H54 (cell line): Measurements from ENCODE around the gene CYP4F3.
"Not testable (repeated sequence)": the region's sequence is repeated elsewhere in the genome, so short reads cannot be mapped to it uniquely, and the experiment has no call there.

Source experiments
- DNase-seq: peaks from one replicate; pipeline ENCODE4 v3.0.0; 2011; ENCODE audit warnings: low spot score, mixed read lengths; ENCODE audit not compliant: insufficient read length
- FAIRE-seq: peaks from 3 replicates; lab custom pipeline; 2011; peaks lifted over from hg19 to GRCh38; lab: Jason Lieb, UNC
- POLR2A ChIP-seq: IDR thresholded peaks from 2 replicates; pipeline ENCODE4 v1.6.1; 2011; ENCODE audit warnings: low read depth, mild to moderate bottlenecking, low read length

CYP4F3 gene

DNA sequence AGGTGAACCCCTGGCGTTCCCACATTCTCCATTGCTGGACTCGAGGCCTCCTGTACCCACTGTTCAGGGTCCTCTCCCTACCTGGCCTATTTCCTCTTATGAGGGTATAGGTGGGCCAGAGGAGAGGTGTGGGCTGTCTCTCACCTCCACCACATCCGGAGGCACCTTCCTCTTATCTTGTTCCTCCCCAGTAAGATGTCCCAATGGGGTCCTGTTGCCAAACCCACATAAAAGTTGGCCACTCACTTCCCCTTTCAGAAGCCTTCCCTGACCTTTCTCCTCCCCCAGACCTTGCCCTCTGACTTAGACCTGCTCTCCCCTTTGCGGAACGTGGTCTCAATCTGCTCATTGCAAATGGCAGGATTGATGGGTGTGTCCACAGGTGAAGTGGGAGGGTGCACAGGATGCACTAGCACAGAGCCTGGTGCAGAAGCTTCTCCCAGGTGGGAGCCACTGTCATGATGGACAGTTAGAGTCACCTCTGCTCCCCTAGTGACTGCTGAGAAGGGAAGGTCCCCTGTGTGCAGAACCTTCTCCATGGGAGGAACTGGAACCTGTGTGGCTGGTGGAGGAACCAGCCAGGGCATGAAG is 1.3 kb downstream of the CYP4F3 start:
- no peak for TF ChIP-seq POLR2A
- no peak for DNase-seq
- FAIRE-seq, result no peak

DNA sequence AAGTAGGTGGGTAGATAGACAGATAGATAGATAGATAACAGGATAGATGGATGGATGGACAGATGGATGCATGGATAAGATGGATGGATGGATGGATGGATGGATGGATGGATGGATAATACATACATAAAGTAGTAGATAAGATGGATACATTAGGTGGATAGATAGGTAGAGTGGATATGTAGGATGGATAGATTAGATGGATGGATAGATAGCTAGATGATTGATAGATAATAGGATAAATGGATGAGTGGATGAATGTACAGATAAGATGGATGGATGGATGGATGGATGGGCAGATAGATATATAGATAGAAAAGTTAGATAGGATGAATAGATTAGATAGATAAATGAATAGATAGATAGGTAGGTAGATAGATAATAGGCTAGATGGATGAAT is 2.1 kb downstream of the CYP4F3 start:
- no peak for TF ChIP-seq POLR2A
- FAIRE-seq (no peak), DNase-seq (no peak)

DNA sequence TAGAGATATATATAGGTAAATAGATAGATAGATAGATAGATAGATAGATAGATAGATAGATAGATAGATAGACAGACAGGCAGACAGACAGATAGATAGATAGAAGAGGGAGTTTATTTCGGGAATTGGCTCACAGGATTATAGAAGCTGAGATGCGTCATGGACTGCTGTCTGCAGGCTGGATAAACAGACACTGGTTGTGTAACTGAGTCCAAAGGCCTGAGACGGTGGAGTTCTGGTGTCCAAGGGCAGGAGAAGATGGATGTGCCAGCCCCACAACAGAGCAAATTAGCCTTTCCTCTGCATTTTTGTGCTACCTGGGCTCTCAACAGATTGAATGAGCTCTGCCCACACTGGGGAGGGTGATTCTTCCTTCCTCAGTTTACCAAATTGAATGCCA is 2.7 kb downstream of the CYP4F3 start:
- no peak for FAIRE-seq
- no peak for TF ChIP-seq POLR2A

DNA sequence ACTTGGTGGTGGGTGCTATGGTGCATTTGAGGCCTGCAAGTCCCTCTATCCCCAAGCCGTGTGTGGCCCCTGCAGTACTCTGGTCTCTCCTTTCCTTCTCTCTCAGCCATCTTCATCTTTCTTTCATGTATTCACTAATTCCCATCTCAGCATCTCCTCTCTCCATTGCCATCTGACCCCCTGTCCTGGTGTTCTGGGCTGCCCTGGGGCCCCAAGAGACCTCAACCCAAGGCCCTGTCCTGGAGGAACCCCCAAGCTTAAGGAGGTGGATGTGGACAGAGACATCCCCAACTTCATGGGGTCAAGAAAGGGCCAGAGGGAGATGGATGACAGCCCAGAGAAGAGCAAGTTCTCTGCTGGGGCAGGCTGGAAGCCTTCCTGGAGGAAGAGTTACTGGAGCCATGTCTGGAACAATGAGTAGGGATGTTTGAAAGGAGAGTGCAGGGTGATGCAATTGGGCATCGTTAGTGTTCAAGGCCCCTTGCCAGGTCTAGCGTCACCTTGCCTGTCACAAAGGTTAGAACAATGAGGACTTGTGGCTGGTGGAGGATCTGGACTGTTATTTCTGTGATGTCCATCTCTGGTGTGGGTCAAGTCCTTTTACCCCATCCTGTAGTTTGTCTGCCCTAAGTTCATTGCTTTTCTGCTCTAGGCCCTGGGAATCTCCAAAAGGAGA is 3.5 kb downstream of the CYP4F3 start:
- TF ChIP-seq POLR2A, result no peak
- no peak for FAIRE-seq
- DNase-seq, result no peak

More for the DNA sequence above, 2.7 kb downstream of the CYP4F3 start:
- DNase-seq, result no peak

DNA sequence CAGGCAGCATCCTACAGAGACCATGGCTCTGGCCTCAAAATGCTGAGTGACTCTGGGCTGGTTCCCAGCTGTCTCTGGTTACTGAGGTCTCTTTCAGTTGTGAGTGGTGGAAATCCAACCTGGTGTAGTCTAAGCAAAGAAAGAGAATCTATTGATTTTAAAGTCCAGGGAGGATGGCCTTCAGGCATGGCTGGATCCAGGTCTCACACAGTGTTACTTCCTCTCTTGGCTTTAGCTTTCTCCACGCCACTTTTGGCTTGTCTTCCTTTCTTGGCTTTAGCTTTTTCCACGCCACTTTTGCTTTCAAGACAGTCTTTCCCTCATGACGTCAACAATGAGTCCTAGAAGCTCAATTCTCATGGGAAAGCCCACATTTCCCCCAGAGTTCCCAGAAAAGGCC is 4.1 kb downstream of the CYP4F3 start:
- FAIRE-seq, result no peak
- TF ChIP-seq POLR2A, result no peak
- no peak for DNase-seq

DNA sequence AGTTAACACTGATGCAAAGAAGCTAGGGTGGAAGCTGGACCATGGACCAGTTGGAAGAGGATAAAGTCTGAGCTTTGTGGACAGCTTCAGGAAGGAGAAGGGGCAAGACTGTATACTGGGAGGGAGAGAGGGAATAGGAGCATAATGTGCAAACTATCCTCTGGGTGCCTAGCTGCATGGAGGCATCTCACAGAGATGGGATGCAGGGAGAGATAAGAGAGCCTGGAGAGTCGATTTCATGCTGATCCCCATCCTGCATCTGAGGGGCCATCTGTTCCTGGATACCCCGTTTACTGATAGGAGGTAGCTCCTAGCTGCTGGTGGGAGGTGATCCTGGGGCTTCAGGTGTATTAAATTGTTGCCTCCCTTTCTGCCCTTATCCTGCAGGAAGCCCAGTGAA is 8.8 kb downstream of the CYP4F3 start:
- FAIRE-seq (no peak), DNase-seq (no peak)
- TF ChIP-seq POLR2A, result no peak

DNA sequence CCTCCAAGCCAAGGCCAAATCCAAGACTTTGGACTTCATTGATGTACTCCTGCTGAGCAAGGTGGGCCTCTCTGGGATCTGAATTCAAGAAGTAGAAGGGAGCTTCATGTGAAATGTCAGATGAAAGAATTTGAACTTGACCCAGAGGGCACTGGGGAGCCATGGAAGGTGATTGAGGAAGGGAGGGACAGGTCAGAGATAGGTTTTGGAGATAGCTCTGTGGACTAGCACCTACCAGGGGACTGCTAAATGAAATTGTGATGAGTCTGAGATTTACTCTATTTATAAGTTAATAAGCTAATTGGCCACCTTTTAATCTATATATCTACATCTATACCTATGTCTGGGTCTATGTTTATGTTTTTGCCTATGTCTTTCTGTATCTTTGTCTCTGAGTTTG is 9.4 kb downstream of the CYP4F3 start:
- not testable (repeated sequence) for DNase-seq, FAIRE-seq

DNA sequence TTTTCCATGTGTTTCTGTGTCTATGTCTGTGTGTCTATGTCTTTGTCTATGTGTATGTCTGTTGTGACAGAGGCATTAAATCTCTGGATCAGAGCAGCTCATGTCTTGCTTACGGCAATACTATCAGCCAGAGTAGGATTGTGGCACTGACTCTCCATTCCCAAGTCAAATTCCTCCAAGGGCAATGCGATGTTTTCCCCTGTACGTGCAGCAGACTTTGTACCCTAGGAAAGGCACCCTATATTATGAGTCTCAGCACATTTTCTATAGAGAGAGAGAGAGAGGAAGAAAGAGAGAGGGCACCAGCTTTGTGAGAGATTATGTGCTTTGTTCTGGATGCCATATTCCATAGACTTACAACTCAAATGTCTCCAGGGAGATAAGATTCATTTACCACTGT is 11.1 kb downstream of the CYP4F3 start:
- DNase-seq (no peak), FAIRE-seq (no peak)
- TF ChIP-seq POLR2A, result no peak

DNA sequence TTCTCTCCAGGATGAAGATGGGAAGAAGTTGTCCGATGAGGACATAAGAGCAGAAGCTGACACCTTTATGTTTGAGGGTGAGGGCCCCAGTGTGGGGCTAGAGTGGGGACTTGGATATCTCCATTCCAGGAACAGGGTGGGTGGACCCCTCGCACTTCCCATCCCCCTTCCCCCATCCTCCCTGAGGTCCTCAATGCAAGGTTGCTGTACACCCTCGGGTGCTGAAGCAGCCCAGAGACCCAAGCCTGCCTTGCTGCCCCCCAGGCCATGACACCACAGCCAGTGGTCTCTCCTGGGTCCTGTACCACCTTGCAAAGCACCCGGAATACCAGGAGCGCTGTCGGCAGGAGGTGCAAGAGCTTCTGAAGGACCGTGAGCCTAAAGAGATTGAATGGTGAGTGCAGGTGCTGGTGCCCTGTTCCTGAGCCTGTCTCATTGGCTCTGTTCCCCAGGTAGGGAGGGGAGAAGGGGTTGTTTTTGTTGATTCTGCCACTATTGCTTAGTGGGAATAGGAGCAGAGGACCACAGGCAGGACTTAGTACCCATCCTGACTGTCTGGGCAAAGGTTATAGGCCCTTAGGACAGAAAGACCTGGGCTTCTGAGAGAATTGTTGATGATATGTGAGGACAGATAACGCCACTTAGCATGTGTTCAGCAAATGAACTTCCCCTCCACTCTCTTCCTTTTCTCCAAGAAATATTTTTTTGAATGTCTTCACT is 12.0 kb downstream of the CYP4F3 start:
- FAIRE-seq (no peak), DNase-seq (no peak)
- no peak for TF ChIP-seq POLR2A

DNA sequence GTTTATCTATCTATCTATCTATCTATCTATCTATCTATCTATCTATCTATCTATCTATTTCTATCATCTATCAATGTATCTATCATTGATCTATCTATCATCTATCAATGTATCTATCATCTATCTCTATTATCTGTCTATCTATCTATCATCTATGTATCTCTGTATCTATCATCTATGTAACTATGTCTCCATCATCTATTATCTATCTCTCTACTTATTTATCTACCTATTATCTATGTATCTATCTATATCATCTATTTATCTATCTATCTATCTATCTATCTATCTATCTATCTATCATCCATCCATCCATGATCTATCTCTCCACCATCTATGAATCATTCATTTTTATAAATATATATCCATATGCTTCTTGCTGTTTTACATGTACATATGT is 15.8 kb downstream of the CYP4F3 start:
- FAIRE-seq, result no peak

DNA sequence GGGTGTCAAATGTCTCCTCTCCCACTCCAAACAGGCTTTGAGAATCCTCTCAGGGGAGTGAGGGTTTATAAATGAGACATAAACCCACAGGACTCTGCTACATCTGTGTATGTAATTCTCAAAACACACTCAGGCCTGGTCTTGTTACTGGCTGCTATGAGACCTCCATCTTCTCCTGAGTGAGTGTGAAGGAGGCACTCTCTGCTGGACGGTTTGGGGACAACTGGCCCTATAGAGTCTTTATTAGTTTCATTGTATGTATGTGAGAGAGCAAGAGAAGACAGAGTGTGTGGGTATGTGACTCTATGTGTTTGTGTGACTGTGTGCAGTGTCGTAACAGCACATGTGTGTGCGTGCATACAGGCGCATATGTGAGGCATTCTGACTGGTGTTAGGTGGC is 22.6 kb downstream of the CYP4F3 start:
- no peak for DNase-seq
- no peak for TF ChIP-seq POLR2A
- FAIRE-seq, result no peak

More for the DNA sequence above, 15.8 kb downstream of the CYP4F3 start:
- no peak for DNase-seq
- TF ChIP-seq POLR2A, result no peak

DNA sequence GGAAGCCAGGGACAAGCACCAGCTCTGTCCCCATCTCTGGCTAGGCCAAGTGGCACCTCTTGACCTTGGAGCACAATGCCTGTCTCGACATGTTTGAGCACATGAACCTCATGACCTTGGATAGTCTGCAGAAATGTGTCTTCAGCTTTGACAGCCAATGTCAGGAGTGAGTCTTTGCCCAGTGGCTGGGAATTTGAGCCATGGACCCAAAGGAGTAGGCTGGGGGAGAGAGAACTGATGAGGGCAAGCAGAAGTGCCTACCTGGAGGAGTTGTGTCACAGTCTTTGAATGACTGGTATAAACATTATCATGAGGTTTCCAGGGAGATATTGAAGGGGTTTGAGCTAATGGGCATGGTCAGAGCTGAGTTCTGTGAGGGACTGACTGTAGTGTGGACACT is 25.5 kb downstream of the CYP4F3 start:
- no peak for TF ChIP-seq POLR2A
- DNase-seq, result no peak
- FAIRE-seq, result no peak

DNA sequence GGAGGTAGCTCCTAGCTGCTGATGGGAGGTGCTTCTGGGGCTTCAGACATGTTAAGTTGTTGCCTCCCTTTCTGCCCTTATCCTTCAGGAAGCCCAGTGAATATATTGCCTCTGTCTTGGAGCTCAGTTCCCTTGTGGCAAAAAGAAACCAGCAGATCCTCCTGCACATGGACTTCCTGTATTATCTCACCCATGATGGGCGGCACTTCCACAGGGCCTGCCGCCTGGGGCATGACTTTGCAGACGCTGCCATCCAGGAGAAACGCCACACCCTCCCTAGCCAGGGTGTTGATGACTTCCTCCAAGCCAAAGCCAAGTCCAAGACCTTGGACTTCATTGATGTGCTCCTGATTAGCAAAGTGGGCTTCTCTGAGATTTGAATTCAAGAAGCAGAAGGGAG is 26.2 kb downstream of the CYP4F3 start:
- DNase-seq, result no peak
- FAIRE-seq, result no peak

DNA sequence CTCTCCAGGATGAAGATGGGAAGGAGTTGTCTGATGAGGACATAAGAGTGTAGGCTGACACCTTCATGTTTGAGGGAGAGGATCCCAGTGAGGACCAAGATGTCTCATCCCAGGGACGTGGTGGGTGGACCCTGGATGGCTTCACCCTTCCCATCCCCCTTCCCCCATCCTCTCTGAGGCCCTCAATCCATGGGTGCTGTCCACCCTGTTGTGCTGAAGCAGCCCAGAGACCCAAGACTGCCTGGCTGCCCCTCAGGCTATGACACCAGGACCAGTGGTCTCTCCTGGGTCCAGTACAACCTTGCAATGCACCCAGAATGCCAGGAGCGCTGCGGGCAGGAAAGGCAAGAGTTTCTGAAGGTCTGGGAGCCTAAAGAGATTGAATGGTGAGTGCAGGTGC is 28.7 kb downstream of the CYP4F3 start:
- FAIRE-seq (no peak), DNase-seq (no peak)
- TF ChIP-seq POLR2A, result no peak

More for the DNA sequence above, 26.2 kb downstream of the CYP4F3 start:
- TF ChIP-seq POLR2A, result no peak

DNA sequence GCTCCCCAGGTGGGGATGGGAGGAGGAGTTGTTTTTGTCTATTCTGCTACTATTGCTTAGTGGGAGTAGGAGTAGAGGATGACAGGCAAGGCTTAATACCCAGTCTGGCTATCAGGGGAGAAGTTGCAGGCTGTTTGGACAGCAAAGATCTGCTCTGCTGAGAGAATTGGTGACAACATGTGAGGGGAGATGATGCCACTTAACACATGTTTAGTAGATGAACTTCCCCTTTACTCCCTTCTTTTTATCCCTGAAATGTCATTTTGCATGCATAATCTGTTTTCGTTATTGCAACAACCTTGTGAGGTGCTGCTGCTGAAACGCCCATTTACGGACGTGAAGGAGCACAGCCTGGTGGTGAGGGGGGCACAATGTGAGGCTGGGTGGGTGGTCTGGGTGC is 29.2 kb downstream of the CYP4F3 start:
- no peak for TF ChIP-seq POLR2A
- FAIRE-seq, result no peak
- DNase-seq, result no peak
